ENCODE results near the gene MAMSTR.
"Not testable (repeated sequence)": the region's sequence is repeated elsewhere in the genome, so short reads cannot be mapped to it uniquely, and the experiment has no call there.

MAMSTR gene

DNA sequence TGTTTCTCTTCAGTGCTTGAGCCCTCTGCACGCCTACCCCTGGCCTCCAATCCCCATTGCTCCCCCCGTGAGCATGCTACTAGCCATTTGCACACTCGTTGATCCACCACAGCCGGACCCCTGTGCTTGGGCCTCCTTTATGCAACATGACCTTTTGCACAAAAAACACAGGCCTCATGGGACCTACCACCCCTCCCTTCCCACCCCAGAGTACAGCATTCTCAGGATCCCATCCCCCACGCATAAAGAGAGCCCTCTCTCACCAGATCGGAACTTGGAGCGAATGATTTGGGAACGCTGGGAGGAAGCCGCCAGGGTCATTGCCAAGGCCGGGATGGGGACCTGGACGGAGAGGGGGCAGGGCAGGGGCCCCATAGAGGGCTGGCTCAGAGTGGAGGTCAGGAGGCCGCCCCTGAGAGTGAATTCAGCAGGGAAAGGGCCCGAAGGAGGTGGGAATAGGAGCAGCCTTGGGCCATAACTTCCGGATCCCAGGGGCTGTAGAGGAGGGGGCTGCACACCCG, 754 bp downstream of the MAMSTR start:
- DNase-seq (ENCODE audit: low read depth), result no peak

DNA sequence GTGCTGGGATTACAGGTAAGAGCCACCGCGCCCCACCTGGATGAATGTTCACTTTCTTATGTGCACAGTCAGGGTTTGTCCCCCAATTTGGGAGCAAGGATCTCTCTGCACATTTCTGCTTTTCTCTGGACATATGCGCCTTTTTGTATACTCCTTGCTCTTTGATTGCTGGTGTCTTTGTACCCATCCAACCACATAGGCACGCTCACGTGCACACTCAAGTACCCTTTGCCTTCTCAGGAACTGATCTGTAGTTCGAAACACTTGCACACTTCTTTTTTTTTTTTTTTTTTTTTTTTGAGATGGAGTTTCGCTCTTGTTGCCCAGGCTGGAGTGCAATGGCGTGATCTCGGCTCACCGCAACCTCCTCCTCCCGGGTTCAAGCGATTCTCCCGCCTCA, 1.4 kb downstream of the MAMSTR start:
- not testable (repeated sequence) for DNase-seq (ENCODE audit: low read depth)

DNA sequence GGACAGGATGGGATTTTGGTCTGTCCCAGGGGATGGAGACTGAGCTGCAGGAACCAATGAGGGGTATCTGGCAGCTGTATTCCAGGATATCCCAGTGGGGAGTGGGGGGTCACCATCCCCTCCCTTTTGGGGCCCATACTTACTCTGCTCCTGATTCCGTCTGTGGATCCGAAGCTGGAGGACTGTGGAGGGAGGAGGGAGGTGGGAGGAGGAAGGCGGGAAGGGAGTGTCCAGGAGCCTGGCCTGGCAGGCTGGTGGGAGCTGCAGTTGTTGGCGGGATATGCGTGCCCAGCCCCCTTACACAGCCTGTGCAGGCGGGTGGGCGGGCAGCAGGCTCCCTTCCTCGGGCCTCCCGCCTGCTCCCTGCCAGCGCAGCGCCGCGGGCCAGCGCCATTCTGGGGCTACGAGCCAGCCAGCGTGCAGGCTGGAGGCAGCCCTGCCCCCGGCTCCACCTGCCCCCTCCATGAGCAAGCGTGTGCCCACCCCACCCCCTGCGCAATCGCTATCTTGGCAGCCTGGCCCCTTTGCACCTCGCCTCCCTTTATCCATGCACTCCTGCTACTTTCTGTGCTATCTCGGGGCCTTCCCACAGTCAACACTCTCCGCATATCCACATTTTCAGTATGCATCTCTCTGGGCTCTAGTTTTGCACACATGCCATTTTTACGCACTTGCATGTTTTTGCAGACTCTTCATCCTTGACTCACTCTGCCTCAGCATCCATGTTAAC, 2.8 kb downstream of the MAMSTR start:
- DNase-seq (ENCODE audit: low read depth), result no peak

GRCh38 chr19:48715681-48716171, 3.8 kb downstream of the MAMSTR start:
- DNase-seq (ENCODE audit: low read depth), result no peak

DNA sequence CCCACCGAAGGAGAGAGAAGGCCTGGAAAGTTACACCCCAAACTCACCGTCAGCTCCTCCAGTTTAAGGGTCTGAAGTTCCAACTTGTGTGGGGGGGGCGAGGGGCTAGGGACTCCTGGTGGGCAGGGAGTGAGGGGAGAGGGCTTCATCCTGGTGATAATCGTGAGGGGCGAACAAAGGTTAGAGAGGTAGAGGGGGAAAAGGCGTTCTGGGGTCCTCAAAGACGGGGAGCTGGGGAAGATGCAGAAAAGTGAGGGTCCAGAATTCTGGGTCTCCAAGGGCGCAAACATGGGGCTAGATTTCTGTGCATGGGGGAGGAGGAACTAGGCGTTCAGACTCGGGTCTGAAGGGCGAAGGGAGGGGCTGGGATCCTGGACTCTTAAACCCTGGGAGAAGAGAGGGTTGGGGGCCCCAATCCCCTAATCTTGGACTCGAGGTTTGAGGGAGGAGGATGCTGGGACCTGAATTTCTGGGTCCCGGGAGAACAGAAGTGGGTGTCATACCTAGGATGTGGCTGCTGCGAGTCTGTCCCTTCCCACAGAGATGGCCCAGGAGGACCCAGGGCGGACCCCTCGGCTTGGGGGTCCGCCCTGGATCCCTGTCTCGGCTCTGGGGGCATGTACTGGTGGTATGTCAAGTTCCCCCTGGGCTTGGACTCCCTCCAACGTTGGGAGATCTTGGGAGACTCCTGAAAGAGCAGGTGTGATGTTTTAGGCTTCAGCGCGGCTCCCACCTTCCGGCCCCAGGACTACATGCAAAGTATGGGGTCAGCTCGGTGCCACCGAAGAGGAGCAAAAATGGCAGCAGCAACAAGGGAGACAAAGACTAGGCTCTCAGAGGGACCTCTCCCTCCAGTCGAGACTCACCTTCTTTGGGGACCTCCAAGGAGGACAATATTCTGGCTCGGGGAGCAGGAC, 4.5 kb downstream of the MAMSTR start:
- no peak for DNase-seq (ENCODE audit: low read depth)

DNA sequence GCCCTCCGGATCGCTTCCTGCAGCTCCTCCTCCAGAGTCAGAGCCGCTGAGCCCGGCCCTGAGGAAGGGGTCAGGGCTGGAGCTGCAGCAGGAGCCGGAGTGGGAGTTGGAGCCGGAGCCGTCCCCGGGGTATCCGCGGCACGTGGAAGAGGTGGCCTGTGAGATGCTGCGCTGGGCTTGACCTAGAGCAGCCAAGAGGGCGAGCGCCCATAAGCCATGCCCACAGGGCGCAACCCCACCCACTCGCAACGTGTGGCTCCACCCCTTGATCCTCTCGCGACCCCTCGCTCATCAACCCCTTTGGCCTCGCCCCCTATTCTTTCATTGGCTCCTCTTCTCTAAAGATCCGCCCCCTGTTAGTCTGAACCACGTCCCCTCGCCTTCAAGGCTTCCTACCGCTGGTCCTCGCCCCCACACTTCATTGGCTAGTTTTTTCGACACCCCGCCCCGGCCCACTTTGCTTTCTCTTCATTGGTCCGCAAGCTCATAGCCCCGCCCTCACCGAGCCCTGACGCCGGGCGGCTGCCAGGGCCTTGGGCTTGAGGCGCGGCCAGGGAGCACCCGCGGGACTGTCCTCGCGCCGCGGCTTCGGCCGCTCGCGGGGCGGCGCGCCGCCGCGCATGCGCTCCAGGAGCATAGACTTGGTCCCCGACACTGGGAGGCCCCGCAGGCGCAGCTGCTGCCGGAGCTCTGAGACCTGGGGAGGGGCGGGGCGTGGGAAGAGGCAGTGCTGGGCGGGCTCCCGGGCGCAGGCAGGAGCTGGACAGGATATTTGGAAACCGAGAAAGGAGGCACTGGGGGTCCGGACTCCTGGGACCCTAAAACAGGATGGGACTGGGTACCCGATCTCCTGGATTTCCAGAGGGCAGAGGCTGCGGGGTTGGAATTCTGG, 5.4 kb downstream of the MAMSTR start:
- DNase-seq (ENCODE audit: low read depth), result peak; percentile 95

DNA sequence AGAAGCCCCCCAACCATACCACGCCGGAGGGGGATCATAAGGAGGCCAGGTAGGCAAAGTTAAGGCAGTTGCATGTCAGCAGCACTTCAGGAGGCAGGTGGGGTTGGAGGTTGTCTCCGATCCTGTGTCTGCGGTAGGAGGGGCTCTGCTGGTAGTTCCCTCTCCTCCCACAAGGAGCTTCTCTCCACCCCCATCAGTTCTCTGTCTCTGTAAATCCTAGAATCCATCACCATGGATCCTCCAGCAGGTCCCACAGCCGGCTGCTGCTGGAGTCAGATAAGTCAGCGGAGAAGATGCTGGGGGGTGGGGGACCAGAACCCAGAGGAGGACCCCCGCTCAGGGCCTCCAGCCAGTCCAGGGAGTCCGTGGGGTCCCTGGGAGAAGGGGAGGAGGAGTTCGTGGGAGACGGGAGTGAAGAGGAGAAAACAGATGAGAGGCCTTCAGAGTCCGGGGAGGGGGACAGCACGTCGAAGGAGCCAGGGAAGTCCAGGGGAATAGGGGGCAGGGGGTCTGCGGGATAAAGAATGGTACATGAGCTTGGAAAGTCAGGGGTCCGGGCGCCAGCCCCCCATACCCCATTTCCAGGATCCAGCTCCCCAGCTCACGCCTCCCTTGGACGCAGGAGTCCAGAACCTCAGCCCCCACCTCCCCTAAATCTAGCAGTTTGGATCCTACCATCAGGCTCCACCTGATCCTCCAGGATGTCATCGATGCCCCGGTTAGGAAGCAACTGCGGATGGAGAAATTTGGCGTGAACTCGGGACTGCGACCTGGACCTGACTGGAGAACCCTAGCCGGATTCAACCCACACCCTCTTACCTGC, 6.3 kb downstream of the MAMSTR start:
- DNase-seq (ENCODE audit: low read depth), result no peak

- DNase-seq (ENCODE audit: low read depth), result no peak
Measured at GRCh38 chr19:48711106-48711662, 8.3 kb downstream of the MAMSTR start.

DNA sequence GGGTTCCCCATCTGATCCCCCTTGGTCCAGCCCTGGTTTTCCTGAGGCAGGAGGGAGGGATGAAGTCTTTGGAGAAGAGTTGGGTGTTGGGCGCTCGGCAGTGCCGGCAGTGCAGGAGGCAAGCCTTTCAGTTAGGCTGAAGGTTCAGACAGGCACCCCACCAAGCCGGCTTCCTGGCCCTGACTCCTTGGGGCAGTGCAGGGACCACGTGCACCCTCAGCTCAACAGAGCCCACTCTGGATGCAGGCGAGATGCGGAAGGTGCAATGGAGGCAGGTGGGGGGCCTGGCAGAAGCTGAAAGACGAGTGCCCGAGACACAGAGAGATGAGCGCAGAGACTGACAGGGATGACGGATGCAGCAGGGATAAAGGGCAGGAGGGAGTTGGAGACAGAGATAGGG, 11.1 kb downstream of the MAMSTR start:
- no peak for DNase-seq (ENCODE audit: low read depth)

DNA sequence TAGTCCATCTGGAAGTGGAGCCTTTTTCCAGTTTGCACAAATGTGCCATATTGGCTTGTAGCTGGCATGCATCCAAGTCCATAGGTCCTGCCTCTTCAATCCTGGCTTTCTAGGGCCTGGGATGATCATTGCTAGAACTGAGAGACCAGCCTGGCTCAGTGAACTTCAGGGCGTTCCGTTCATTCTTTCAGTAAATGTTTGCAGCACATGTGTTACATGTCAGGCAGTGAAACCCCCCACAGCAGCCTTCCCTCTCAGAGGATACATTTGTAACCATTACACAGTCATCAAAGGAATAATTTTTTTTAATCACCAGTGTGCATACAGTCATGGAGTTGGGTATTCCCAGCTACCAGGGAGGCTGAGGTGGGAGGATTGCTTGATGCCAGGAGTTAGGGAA, 14.1 kb downstream of the MAMSTR start:
- no peak for DNase-seq (ENCODE audit: low read depth)

DNA sequence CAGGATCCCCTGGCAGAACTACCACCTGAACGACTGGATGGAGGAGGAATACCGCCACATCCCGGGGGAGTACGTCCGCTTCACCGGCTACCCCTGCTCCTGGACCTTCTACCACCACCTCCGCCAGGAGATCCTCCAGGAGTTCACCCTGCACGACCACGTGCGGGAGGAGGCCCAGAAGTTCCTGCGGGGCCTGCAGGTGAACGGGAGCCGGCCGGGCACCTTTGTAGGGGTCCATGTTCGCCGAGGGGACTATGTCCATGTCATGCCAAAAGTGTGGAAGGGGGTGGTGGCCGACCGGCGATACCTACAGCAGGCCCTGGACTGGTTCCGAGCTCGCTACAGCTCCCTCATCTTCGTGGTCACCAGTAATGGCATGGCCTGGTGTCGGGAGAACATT, 16.2 kb downstream of the MAMSTR start:
- DNase-seq (ENCODE audit: low read depth), result no peak

- DNase-seq (ENCODE audit: low read depth), result no peak
Measured at GRCh38 chr19:48702701-48703100, 16.8 kb downstream of the MAMSTR start.

- no peak for DNase-seq (ENCODE audit: low read depth)
Measured at GRCh38 chr19:48698046-48698445, 21.5 kb downstream of the MAMSTR start.

DNA sequence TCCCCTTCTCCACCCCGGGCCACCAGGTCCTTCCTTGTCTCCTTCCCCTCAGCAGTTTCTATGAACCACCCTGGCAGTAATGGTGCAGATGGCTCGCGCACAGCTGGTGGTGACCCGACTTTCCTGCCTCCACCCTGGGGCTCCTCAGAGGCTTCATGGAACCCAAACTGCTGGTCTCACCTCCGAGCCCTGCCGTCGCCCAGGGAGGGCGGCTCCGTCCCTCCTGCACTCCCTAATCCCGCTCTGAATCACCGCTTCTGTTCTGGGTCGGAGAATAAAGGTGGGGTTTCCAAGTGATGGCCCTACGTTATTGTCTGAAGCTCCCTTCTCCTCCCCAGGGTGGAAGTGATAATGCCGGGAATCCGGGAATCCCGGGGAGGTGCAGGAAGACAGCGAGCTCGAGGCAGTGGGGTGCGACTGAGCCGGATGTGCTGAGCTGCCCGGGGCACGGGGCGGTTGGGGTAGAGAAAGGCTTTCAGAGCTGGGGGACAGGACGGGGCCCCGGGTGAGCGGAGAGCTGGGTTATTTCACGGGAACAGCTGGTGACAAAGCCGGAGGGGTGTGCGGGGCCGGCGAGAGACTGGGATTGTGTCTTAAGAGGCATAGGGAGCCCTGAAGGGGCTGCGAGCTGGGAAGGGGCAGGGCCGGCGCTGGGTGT, 23.0 kb downstream of the MAMSTR start:
- DNase-seq (ENCODE audit: low read depth), result no peak

- DNase-seq (ENCODE audit: low read depth), result no peak
Measured at GRCh38 chr19:48695743-48696352, 23.7 kb downstream of the MAMSTR start, which contains the start of gene FUT2. TSS of gene FUT2 (plus strand) at chr19:48695971. CDS start at chr19:48702957, 6,986 bp downstream.

- DNase-seq (ENCODE audit: low read depth), result not testable (repeated sequence)
Measured at GRCh38 chr19:48693629-48694028, 25.9 kb downstream of the MAMSTR start.

- DNase-seq (ENCODE audit: low read depth), result no peak
Measured at GRCh38 chr19:48689449-48689848, 30.1 kb downstream of the MAMSTR start.

- no peak for DNase-seq (ENCODE audit: low read depth)
Measured at GRCh38 chr19:48687776-48688175, 31.7 kb downstream of the MAMSTR start.

DNA sequence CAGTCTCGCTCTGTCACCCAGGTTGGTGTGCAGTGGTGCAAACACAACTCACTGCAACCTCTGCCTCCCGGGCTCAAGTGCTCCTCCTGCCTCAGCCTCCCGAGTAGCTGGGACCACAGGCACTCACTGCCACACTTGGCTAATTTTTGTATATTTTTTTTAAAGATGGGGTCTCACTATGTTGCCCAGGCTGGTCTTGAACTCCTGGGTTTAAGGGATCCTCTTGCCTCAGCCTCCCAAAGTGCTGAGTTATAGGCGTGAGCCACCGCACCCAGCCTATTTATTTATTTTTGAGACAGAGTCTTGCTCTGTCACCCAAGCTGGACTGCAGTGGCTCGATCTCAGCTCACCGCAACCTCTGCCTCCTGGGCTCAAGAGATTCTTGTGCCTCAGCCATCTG, 32.9 kb downstream of the MAMSTR start:
- not testable (repeated sequence) for DNase-seq (ENCODE audit: low read depth)

DNA sequence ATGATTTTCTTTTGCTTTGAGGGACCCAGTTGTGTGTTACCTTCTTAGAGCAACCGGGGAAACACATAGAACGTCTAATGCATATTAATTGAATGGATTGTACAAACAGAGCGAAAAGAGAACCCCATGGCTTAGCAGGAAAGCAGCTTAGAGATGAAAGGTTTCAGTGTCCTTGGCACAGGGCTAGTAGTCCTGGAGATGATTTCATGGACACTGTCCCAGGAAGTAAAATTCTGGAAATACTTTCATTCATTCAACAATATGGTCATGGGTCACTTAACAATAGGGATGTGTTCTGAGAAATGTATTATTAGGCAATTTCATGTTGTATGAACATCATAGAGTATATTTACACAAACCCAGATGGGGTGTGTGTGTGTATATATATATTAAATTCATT, 33.4 kb downstream of the MAMSTR start:
- DNase-seq (ENCODE audit: low read depth), result no peak
